HG03135 (cell line): ENCODE data around the gene PARD3B.

Source experiments
- ATAC-seq: cut with Tn5 transposase; IDR thresholded peaks from one replicate; pipeline ENCODE4 v1.9.1; 2021; ENCODE audit warnings: mild to moderate bottlenecking, moderate library complexity; ENCODE audit not compliant: unreplicated experiment

Gene PARD3B

GRCh38 chr2:205524656-205525055 lies 979.4 kb downstream of the PARD3B start:
- no peak for ATAC-seq

- no peak for ATAC-seq
These were observed 982.5 kb downstream of the PARD3B start for GRCh38 chr2:205527801-205528200.

GRCh38 chr2:205531072-205531471 lies 985.8 kb downstream of the PARD3B start:
- no peak for ATAC-seq

GRCh38 chr2:205531489-205532148 lies 986.3 kb downstream of the PARD3B start:
- ATAC-seq = no peak

- no peak for ATAC-seq
These were observed 989.7 kb downstream of the PARD3B start for GRCh38 chr2:205535001-205535400.

- ATAC-seq = no peak
These were observed 994.3 kb downstream of the PARD3B start for GRCh38 chr2:205539603-205540002.

- ATAC-seq = no peak
These were observed 994.8 kb downstream of the PARD3B start for GRCh38 chr2:205540036-205540435.

GRCh38 chr2:205543262-205543843 lies 998.1 kb downstream of the PARD3B start:
- ATAC-seq = no peak

GRCh38 chr2:205543937-205544702 lies 998.8 kb downstream of the PARD3B start:
- no peak for ATAC-seq

- no peak for ATAC-seq
These were observed 1000.9 kb downstream of the PARD3B start for GRCh38 chr2:205545971-205546816.

- no peak for ATAC-seq
These were observed 1010.4 kb downstream of the PARD3B start for GRCh38 chr2:205555566-205556230.

- no peak for ATAC-seq
These were observed 1011.1 kb downstream of the PARD3B start for GRCh38 chr2:205556357-205556756.

GRCh38 chr2:205556841-205557539 lies 1011.7 kb downstream of the PARD3B start:
- no peak for ATAC-seq

- no peak for ATAC-seq
These were observed 1012.6 kb downstream of the PARD3B start for GRCh38 chr2:205557873-205558272.

- ATAC-seq = no peak
These were observed 1016.2 kb downstream of the PARD3B start for GRCh38 chr2:205561441-205561840.

GRCh38 chr2:205563646-205564045 lies 1018.4 kb downstream of the PARD3B start:
- ATAC-seq = no peak

GRCh38 chr2:205564346-205565141 lies 1019.3 kb downstream of the PARD3B start:
- ATAC-seq = no peak

GRCh38 chr2:205565142-205565522 lies 1019.9 kb downstream of the PARD3B start:
- ATAC-seq = no peak

GRCh38 chr2:205566606-205567168 lies 1021.4 kb downstream of the PARD3B start:
- no peak for ATAC-seq
